H7 (cell line): ENCODE data around the gene CCNYL1. TPM values are rescaled to one million over a fixed set of nuclear protein-coding genes. Genes with fewer than 3 reads are reported as not detected.

Experiments
- DNase-seq: peaks from one replicate; pipeline ENCODE4 v3.0.0; 2012
- H3K27me3 ChIP-seq: 2 replicates; pipeline ENCODE4 v1.6.0; 2011; ENCODE audit warnings: mild to moderate bottlenecking, low read length; ENCODE audit not compliant: control insufficient read depth, insufficient read depth
- H3K36me3 ChIP-seq: replicated peaks from 2 replicates; pipeline ENCODE4 v1.5.1; 2011; ENCODE audit warnings: low read length; ENCODE audit not compliant: control insufficient read depth, insufficient read depth
- H3K4me3 ChIP-seq: 2 replicates; pipeline ENCODE4 v1.5.1; 2011; ENCODE audit warnings: low read depth, mild to moderate bottlenecking, control low read depth, low read length, moderate library complexity; ENCODE audit not compliant: insufficient read depth
- total RNA-seq: library from RNA; depleted of rRNA; stranded (reverse); fragments of >200 nt; shearing (Covaris generic); gene quantifications from 2 replicates; pipeline ENCODE4 v1.2.3, GENCODE V29; 2014

The CCNYL1 gene
- total RNA-seq, 1 experiment from 2014 or later = 10.9 TPM

DNA sequence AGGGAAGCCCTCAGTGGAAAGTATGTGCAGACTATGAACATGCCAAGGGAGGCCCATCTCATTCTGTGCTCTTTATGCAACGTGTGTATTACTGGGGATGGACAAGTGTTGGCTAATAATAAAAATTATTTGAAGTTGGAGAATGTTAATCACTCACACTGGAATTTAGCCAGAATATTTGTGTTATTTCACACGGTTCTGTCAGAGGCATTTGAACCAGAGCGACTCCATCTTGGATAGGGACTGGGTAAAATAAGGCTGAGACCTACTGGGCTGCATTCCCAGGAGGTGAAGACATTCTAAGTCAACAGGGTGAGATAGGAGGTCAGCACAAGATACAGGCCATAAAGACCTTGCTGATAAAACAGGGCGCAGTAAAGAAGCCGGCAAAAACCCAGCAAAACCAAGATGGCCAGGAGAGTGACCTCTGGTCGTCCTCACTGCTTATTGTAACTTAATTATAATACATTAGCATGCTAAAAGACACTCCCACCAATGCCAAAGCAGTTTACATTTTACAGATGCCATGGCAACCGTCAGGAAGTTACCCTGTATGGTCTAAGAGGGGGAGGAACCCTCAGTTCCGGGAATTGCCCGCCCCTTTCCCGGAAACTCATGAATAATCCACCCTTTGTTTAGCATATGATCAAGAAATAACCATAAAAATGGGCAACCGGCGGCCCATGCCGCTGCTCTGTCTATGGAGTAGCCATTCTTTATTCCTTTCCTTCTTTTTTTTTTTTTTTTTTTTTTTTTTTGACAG, 60.8 kb downstream of the CCNYL1 start:
- Histone ChIP-seq H3K27me3 (no peaks in the 10 kb centered on the region), H3K4me3 (no peak overlapping the region), H3K36me3 (peaks cover 11% of the 10 kb centered on the region)
- DNase-seq = peak; percentile 69

- Histone ChIP-seq H3K36me3 (peaks cover 5% of the 10 kb centered on the region), H3K4me3 (no peak overlapping the region), H3K27me3 (no peaks in the 10 kb centered on the region)
- no peak for DNase-seq
These were observed 61.4 kb downstream of the CCNYL1 start for GRCh38 chr2:207772844-207773205.

- Histone ChIP-seq H3K4me3 (no peak overlapping the region), H3K36me3 (no peaks in the 10 kb centered on the region), H3K27me3 (no peaks in the 10 kb centered on the region)
- DNase-seq = no peak
These were observed 64.0 kb downstream of the CCNYL1 start for GRCh38 chr2:207775473-207775872.

DNA sequence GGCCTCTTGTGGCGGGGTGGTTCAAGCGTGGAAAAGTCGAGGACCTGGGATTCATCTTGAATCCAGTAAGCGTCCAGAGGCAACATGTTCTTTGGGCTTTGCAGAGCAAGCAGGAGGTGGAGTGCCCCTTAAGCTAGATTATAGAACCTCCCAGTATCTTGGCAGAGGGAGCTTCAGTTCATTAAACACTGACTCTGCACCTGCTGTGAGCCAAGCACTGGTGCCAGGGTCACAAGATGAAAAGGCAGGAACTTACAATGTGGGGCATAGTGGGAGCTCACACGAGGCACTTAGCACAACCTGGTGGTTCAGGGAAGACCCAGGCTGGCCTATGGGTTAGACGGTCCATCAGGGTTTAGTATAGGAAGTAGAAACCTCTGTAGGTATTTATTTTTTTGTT, 65.7 kb downstream of the CCNYL1 start:
- Histone ChIP-seq H3K4me3 (no peak overlapping the region), H3K27me3 (no peaks in the 10 kb centered on the region), H3K36me3 (no peaks in the 10 kb centered on the region)
- no peak for DNase-seq

GRCh38 chr2:207778298-207778882, 67.0 kb downstream of the CCNYL1 start:
- Histone ChIP-seq H3K4me3 (no peak overlapping the region), H3K36me3 (no peaks in the 10 kb centered on the region), H3K27me3 (no peaks in the 10 kb centered on the region)
- no peak for DNase-seq

GRCh38 chr2:207779523-207779922, 68.1 kb downstream of the CCNYL1 start:
- Histone ChIP-seq H3K4me3 (no peak overlapping the region), H3K36me3 (no peaks in the 10 kb centered on the region), H3K27me3 (no peaks in the 10 kb centered on the region)
- DNase-seq = no peak

- Histone ChIP-seq H3K27me3 (no peaks in the 10 kb centered on the region), H3K36me3 (no peaks in the 10 kb centered on the region), H3K4me3 (no peak overlapping the region)
- no peak for DNase-seq
These were observed 71.0 kb downstream of the CCNYL1 start for GRCh38 chr2:207782238-207783030.

DNA sequence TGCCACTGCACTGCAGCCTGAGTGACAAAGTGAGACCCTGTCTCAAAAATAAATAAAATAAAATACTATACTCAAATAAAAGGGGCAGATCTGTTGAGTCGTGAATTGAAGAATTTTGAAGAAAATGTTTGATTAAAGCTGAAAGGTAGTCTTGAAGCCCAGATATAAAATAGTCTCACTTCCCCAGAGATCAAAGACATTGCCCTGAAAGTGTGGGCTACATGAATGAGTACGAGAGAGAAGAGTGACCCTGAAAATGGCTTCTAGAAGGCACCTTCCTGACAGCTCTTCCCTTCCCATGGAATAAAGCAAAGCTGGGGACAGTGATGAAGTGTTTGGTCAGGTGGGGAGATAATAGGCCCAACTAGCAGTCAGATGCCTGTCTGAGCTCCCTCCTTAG, 72.1 kb downstream of the CCNYL1 start:
- Histone ChIP-seq H3K4me3 (no peak overlapping the region), H3K36me3 (no peaks in the 10 kb centered on the region), H3K27me3 (no peaks in the 10 kb centered on the region)
- DNase-seq = no peak

GRCh38 chr2:207784898-207785297, 73.5 kb downstream of the CCNYL1 start:
- H3K4me3 ChIP-seq = no peak overlapping the region
- DNase-seq = no peak
- no peaks in the 10 kb centered on the region for H3K27me3 ChIP-seq
- no peaks in the 10 kb centered on the region for H3K36me3 ChIP-seq

GRCh38 chr2:207787017-207787416, 75.6 kb downstream of the CCNYL1 start:
- Histone ChIP-seq H3K4me3 (no peak overlapping the region), H3K36me3 (no peaks in the 10 kb centered on the region), H3K27me3 (no peaks in the 10 kb centered on the region)
- no peak for DNase-seq

DNA sequence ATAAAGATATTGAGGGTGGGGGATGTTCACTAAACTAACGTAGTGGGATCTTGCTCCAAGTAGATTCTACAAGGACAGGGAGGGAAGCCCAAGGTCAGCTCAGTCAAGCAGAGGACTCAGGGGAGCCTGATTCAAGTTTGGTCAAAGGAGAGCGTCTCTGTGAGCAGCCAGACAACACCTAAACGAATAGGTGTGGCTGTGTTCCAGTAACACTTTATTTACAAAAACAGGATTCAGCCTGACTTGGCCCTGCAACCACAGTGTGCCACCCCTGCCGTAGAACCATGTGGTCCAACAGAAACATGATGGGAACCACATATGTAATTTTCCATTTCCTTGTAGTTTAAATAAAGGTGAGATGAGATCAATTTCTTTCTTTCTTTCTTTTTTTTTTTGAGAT, 76.4 kb downstream of the CCNYL1 start:
- no peaks in the 10 kb centered on the region for H3K36me3 ChIP-seq
- H3K4me3 ChIP-seq = no peak overlapping the region
- DNase-seq = no peak
- no peaks in the 10 kb centered on the region for H3K27me3 ChIP-seq

DNA sequence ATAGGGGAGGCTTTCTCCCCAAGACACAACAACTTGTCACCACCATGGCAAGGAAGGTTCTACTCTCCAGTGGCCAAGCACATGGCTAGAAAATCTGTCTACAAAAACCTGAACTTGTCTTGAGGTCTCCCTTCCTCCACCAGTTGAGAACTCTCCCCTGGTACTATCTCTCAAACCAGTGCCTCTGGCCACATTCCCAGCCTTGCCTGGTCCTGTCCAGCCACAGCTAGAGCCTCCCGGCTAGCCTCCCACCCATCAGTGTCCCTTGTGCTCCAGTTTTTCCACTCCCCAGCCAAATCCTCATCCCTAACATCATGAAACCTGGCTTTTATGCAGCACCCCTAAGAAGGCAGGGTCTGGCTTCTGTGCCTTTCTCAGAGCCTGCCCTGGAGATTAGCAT, 79.5 kb downstream of the CCNYL1 start:
- no peak for DNase-seq
- Histone ChIP-seq H3K36me3 (no peaks in the 10 kb centered on the region), H3K27me3 (no peaks in the 10 kb centered on the region), H3K4me3 (no peak overlapping the region)

- no peaks in the 10 kb centered on the region for H3K27me3 ChIP-seq
- H3K4me3 ChIP-seq = no peak overlapping the region
- H3K36me3 ChIP-seq = no peaks in the 10 kb centered on the region
- DNase-seq = peak; percentile 52
These were observed 80.3 kb downstream of the CCNYL1 start for GRCh38 chr2:207791579-207792243.

- H3K36me3 ChIP-seq = no peaks in the 10 kb centered on the region
- no peak overlapping the region for H3K4me3 ChIP-seq
- no peaks in the 10 kb centered on the region for H3K27me3 ChIP-seq
- peak; percentile 77 for DNase-seq
These were observed 80.9 kb downstream of the CCNYL1 start for GRCh38 chr2:207792244-207792785.
